SJCRH30 (cell line): Measurements from ENCODE around the gene CUX1. TPM values are rescaled to one million over a fixed set of nuclear protein-coding genes. Genes with fewer than 3 reads are reported as not detected.
A peak's percentile ranks its signal among the peaks of the same experiment; 100 is the strongest.
"Not testable (repeated sequence)": the region's sequence is repeated elsewhere in the genome, so short reads cannot be mapped to it uniquely, and the experiment has no call there.

Experiments used
- DNase-seq, 2 experiments: peaks; one replicate each; pipeline ENCODE4 v3.0.0-alpha.2; 2015 to 2020
- H3K27ac ChIP-seq: fragments of 250-450 bp; sonication (Bioruptor Pico); 2 replicates; pipeline ENCODE4 v1.5.1; 2020; ENCODE audit warnings: mild to moderate bottlenecking, moderate library complexity
- H3K27me3 ChIP-seq: fragments of 250-450 bp; sonication (Bioruptor Pico); 2 replicates; pipeline ENCODE4 v1.5.1; 2020; ENCODE audit warnings: mild to moderate bottlenecking, moderate library complexity
- H3K36me3 ChIP-seq: fragments of 250-450 bp; sonication (Bioruptor Pico); 2 replicates; pipeline ENCODE4 v1.5.1; 2020; ENCODE audit warnings: mild to moderate bottlenecking, moderate library complexity
- H3K4me1 ChIP-seq: fragments of 250-450 bp; sonication (Bioruptor Pico); 2 replicates; pipeline ENCODE4 v1.5.1; 2020; ENCODE audit warnings: mild to moderate bottlenecking, moderate library complexity
- H3K4me3 ChIP-seq: fragments of 250-450 bp; sonication (Bioruptor Pico); 2 replicates; pipeline ENCODE4 v1.5.1; 2020; ENCODE audit warnings: mild to moderate bottlenecking, moderate library complexity
- H3K9me3 ChIP-seq: fragments of 250-450 bp; sonication (Bioruptor Pico); replicated peaks from 2 replicates; pipeline ENCODE4 v1.5.1; 2020; ENCODE audit warnings: mild to moderate bottlenecking, moderate library complexity
- total RNA-seq: library from RNA; depleted of rRNA; stranded (reverse); fragments of >200 nt; shearing (Covaris generic); gene quantifications from 2 replicates; pipeline ENCODE4 v1.2.3, GENCODE V29; 2014

The CUX1 gene
- total RNA-seq, 1 experiment from 2014 or later = 29.1 TPM

DNA sequence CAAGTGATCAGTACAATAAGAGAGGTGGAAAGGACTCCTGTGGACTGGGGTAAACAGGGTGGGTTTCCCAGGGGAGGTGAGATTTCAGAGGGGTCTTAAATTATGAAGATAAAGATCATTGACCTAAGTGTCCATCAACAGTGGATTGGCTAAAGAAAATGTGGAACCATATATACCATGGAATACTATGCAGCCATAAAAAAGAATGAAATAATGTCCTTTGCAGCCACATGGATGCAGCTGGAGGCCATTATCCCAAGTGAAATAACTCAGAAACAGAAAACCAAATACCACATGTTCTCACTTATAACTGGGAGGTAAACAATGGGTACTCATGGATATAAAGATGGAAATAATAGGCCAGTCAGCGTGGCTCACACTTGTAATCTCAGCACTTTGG is 28.9 kb upstream of the CUX1 start:
- H3K4me3 ChIP-seq = no peak overlapping the region
- H3K4me1 ChIP-seq = no peaks in the 10 kb centered on the region
- H3K27ac ChIP-seq = no peak overlapping the region
- no peaks in the 10 kb centered on the region for H3K36me3 ChIP-seq
- H3K27me3 ChIP-seq = no peaks in the 10 kb centered on the region
- no peaks in the 10 kb centered on the region for H3K9me3 ChIP-seq
- DNase-seq = no peak

DNA sequence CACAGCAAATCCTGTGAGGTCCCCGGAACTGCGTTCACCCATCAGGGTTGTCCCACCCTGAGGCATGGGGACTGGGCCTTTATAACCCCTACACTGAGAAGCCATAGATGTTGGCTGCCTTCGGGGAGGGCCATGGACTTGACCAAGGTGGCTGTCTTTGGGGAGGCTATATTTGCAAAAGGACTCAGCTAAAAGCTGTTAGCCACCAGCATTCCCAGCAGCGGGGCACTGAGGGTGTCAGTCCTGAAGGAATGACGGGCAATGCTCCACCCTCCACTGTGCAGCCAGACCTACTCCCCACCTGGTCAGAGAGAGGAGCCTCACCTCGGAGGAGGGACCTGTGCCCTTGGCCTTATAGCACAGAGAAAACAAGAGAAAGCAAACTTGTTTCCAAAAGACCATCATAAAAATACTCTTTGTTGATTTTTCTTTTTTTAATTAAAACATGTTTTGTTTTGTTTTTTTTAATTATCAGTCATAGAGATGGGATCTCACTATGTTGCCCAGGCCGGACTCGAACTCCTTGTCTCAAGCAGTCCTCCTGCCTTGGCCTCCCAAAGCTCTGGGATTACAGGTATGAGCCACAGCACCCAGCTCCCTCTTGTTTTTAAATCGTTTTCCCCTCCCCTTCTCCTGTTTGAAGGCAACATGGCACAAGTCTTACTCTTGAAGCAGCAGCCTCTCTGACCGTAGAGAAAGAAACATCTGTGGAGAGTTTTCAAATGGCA is 26.7 kb upstream of the CUX1 start:
- Histone ChIP-seq H3K27ac (no peak overlapping the region), H3K27me3 (no peaks in the 10 kb centered on the region), H3K4me1 (no peaks in the 10 kb centered on the region), H3K4me3 (no peak overlapping the region), H3K36me3 (no peaks in the 10 kb centered on the region), H3K9me3 (no peaks in the 10 kb centered on the region)
- no peak for DNase-seq

DNA sequence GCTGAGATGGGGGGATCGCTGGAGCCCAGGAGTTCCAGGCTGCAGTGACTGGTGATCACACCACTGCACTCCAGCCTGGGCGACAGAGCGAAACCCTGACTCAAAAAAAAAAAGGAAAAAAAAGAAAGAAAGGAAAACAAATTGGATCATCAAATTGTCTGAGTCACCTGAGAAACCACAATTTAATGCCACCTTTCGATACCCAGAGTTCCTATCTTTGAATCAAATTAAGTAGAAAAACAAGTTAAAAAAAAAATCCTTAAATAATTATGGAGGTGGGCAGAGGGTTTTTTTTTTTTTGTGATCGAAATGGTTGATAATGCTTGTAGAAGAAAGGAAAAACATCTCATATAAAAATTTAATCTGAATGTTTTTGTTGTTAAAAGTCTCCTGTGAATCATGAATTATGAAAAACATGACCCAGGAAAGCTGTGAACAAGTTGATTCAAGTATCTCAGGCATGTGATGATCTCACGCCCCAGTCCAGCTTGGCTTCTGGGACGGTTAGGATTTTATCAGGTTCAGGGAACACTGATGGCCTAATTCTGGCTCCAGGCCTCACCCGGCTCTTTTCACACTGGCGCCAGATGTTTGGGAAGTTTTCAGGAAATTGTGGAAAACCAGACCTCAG is 25.3 kb upstream of the CUX1 start:
- no peak overlapping the region for H3K27ac ChIP-seq
- H3K4me3 ChIP-seq = no peak overlapping the region

DNA sequence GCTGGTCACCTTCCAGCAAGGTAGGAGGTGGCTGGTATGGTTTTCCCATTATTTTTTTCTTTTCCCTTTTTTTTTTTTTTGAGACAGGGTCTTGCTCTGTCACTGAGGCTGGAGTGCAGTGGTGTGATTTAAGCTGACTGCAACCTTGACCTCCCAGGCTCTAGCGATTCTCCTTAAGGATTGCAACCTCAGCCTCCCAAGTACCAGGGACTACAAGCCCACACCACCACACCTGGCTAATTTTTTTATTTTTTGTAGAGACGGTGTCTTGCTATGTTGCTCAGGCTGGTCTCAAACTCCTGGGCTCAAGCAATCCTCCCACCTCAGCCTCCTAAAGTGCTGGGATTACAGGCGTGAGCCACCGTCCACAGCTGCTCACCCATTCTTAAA is 24.7 kb upstream of the CUX1 start:
- not testable (repeated sequence) for H3K27ac ChIP-seq

More for the DNA sequence above, 25.3 kb upstream of the CUX1 start:
- Histone ChIP-seq H3K9me3 (no peaks in the 10 kb centered on the region), H3K27me3 (no peaks in the 10 kb centered on the region), H3K36me3 (no peaks in the 10 kb centered on the region), H3K4me1 (no peaks in the 10 kb centered on the region)
- peak in 1 of 2 experiments; percentile 26 for DNase-seq

DNA sequence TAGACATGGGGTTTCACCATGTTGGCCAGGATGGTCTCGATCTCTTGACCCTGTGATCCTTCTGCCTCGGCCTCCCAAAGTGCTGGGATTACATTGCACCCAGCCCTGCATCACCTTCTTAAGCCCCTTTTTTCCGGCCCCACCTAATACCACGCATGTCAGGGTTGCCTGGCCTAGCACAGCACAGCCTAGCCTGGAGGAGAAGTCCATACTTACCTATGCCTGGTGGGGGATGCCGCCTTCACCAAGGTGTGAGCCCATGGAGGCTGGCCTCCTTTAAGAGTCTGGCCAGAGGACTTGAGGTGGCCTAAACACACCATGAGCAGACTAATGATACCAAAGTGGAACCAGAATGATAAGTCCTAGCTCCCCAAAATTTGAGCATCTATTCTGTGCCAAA is 22.0 kb upstream of the CUX1 start:
- Histone ChIP-seq H3K27ac (no peak overlapping the region), H3K4me3 (no peak overlapping the region), H3K27me3 (no peaks in the 10 kb centered on the region), H3K4me1 (no peaks in the 10 kb centered on the region), H3K9me3 (no peaks in the 10 kb centered on the region), H3K36me3 (no peaks in the 10 kb centered on the region)
- DNase-seq = no peak

More for the DNA sequence above, 24.7 kb upstream of the CUX1 start:
- H3K4me1 ChIP-seq, H3K4me3 ChIP-seq, H3K9me3 ChIP-seq, DNase-seq, H3K27me3 ChIP-seq, H3K36me3 ChIP-seq: not testable (repeated sequence)

DNA sequence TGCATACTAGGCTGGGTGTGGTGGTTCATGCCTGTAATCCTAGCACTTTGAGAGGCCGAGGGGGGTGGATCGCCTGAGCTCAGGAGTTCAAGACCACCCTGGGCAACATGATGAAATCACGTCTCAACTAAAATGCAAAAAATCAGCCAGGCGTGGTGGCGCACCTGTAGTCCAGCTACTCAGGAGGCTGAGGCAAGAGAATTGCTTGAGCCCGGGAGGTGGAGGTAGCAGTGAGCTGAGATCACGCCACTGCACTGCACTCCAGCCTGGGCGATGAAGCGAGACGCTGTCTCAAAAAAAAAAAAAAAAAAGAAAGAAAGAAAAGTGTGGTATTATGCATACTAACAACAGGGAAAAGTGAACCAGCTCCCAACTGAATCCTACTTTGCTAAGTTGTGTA is 19.3 kb upstream of the CUX1 start:
- not testable (repeated sequence) for DNase-seq, H3K4me1 ChIP-seq, H3K9me3 ChIP-seq

DNA sequence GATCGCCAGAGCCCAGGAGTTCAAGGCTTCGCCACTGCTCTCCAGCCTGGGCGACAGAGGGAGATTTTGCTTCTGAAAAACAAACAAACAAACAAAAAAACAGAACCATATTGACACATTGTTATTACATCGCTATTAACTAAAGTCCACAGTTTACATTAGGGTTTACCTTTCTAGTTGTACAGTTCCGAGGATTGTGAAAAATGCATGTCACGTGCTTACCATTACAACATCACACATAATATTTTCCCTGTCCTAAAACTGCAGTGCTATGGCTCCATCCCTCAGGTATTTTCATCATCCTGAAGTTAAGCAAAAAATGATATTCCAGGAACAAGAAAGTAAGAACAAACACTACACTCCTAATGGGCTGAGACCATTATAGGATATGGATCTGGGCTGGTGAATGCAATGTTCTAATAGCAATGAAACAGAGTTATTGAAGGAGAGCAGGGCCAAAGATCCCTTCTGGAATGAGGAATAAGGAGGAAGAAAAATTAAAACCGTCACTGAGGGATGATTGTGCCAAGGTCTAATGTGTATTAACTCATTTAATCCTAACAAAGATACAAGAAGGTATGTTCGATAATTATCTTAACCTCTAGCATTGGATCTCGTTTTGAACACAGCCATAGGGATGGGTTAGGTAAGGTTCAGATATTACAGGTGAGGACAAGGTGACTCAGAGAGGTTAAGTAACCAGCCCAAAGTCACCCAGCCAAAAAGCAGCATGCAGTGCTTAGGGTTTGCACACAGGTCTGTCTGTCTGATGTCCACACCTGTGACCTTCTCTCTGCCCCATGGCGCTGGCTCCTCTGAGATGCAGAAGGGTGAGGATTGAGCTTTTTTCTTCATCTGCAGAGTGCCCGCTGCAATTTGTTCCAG is 14.0 kb upstream of the CUX1 start:
- no peak for DNase-seq
- Histone ChIP-seq H3K9me3 (no peaks in the 10 kb centered on the region), H3K36me3 (no peaks in the 10 kb centered on the region), H3K4me3 (no peak overlapping the region), H3K27me3 (peaks cover 21% of the 10 kb centered on the region), H3K4me1 (no peaks in the 10 kb centered on the region), H3K27ac (no peak overlapping the region)

More for the DNA sequence above, 19.3 kb upstream of the CUX1 start:
- H3K27me3 ChIP-seq, H3K36me3 ChIP-seq, H3K4me3 ChIP-seq, H3K27ac ChIP-seq: not testable (repeated sequence)

DNA sequence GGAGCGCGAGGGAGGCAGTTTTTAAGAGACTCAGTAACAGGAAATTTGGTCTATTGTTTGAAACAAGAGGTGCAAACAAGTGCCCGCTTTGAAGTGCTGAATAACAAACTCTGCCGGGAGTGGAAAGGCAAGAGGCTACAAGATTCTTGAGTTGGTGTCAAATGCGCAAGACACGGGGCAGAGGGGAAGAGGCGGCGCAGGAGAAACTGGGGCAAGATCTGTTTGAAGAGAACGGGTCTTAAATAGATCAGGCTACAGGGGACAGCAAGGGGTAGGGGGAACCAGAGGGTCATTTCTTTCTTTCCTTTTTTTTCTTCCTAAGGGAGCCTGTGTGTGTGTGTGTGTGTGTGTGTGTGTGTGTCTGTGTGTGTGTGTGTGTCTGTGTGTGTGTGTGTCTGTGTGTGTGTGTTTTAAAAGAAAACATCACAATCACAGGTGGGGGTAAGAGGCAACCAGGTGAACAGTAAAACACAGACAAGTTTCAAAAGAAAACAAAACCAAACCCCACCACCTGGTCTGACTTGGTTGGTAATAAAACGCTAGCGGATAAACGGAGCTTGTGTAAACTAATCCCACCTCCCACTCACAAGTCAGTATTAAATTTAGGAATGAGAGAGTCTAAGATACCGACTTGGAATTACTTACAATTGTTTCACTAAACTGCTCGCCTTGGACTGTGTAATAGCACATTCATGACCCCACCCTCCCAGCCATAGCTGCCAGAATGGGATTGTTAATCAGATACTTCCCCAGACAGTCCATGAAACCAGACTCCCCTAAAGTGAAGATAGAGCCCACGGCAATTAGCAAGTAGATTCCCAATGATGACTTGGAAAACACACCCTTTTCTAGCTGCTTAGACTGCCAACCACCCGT is 13.1 kb upstream of the CUX1 start:
- Histone ChIP-seq H3K36me3 (no peaks in the 10 kb centered on the region), H3K9me3 (no peaks in the 10 kb centered on the region), H3K4me3 (no peak overlapping the region), H3K27me3 (peaks cover 21% of the 10 kb centered on the region), H3K27ac (no peak overlapping the region), H3K4me1 (no peaks in the 10 kb centered on the region)
- no peak for DNase-seq

DNA sequence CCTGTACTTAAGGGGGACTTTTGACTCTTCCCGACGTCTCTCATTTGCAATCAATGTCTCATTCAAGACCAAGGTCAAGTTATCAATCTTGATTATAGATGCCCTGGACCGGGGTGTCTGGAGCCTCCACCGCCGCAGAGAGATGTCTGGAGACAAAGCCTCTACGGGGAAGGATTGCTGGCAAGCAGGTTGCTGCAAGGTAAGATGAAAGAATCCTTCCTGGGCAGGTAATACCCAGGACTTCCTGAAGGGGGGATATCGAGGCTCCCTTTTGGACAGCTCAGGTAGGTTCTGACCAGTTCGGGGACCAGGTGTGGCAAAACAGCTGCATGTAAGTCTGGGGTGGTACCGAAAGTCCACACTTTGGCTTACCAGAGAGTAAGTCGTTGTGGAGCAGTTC is 12.5 kb upstream of the CUX1 start:
- H3K9me3 ChIP-seq = no peaks in the 10 kb centered on the region
- no peak for DNase-seq
- no peak overlapping the region for H3K4me3 ChIP-seq
- no peak overlapping the region for H3K27ac ChIP-seq
- H3K4me1 ChIP-seq = no peaks in the 10 kb centered on the region
- no peaks in the 10 kb centered on the region for H3K36me3 ChIP-seq
- H3K27me3 ChIP-seq = peaks cover 21% of the 10 kb centered on the region

DNA sequence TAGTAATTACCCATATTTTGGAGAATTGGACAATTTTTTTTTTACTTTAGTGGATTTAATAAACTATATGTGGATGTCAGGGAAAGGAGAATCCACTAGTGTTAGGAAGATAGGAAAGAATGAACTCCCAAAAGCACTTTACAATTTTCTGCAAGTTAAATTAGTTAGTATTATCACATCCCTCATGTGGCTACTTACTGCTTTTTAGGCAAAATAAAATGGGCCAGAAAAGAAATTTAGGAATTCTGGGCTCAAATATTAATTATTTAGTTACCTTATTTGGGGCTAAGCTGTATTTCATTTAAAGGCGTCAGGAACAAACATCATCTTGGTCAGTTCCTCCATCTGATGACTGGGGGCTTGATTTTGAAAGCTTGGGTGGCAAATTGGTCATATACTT is 4.8 kb upstream of the CUX1 start:
- Histone ChIP-seq H3K9me3 (no peaks in the 10 kb centered on the region), H3K4me1 (peaks cover 4% of the 10 kb centered on the region; the same call in 1 of the 2 replicates), H3K4me3 (no peak overlapping the region), H3K36me3 (no peaks in the 10 kb centered on the region), H3K27ac (no peak overlapping the region), H3K27me3 (no peaks in the 10 kb centered on the region)
- DNase-seq = no peak

DNA sequence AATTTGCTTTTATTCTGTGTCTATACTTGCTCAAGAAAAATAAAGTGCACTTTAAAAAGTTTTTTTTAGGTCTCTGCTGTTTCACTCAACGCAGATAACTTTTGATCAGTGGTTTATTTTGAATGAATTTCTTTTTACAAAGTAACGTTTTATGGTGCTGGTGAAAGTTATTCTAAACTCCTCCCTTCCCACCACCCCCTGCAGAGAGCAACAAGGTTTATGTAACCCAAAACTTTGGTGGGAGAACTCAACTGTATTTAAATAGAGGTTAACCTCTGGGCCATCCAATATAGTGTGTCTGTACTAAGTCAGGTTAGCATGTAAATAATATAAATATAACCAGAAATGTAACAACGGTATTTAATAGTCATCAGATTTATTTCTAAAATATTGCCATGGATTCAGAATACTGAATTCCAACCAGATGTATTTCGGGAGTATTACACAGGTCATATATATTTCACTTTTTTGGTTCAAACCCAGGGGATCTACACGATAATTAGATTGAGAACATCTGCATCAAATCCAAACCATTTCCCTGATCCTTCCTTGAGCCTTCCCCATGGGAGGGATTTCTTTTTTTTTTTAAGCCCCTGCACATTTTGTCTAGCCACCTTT is 3.9 kb upstream of the CUX1 start:
- no peak overlapping the region; the same call in 1 of the 2 replicates for H3K4me3 ChIP-seq
- no peaks in the 10 kb centered on the region for H3K9me3 ChIP-seq
- no peak overlapping the region for H3K27ac ChIP-seq
- DNase-seq = no peak
- no peaks in the 10 kb centered on the region for H3K36me3 ChIP-seq
- H3K27me3 ChIP-seq = no peaks in the 10 kb centered on the region
- H3K4me1 ChIP-seq = peaks cover 9% of the 10 kb centered on the region

DNA sequence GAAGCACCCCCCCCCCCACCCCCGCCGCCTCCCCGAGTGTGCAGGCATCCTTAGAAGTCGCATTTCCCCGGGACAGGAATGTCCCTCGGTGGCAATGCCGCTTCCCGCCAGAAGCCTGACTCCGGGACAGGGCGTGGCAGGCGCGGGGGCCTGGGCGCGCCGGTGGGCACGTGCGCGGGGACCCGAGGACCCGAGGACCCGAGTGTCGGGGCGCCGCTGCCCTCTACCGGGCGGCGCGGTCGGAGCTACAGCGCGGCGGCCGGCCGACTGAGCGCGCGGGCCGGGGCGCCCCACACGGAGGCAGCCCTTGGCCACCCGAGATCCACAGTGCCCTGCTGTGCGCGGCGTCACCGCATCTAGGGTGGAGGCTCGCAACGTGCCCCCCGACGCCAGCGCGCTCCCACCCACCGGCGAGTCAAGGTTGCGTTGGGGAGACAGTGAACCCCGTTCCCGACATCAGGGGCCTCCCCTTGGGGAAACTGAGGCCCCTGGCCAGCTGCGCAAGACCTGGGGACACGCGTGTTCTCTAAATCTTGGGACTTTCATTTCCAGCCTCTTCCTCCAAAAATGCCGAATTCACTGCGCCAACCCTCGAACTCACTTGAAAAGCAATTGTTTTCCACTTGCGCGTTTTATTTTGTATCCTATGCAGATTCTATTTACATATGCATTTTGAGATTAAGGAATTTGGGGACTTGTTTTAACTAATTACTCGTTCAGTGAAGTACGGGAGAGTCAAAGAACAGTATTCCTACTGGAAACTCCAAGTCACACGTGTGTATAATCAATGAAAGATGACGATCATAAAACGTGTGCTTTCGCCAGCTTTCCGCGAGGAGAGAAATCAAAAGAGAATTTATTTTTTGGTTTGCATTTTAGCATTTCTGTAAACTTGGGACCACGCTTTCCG is 3.1 kb upstream of the CUX1 start:
- H3K9me3 ChIP-seq = no peaks in the 10 kb centered on the region
- H3K36me3 ChIP-seq = no peaks in the 10 kb centered on the region
- H3K4me3 ChIP-seq = peak overlapping the region; percentile 77
- peaks cover 9% of the 10 kb centered on the region for H3K4me1 ChIP-seq
- no peak overlapping the region for H3K27ac ChIP-seq
- peak; percentile 65 to 78 for DNase-seq
- no peaks in the 10 kb centered on the region for H3K27me3 ChIP-seq
